ENCODE data around the gene CA4.

GRCh38 chr17:60103957-60104356 is 45.8 kb upstream of the CA4 start:
- no peak for TF ChIP-seq CTCF (IDR thresholded peaks at IDR 0.05; ENCODE audit: borderline replicate concordance, extremely low read depth, low read length, poor library complexity, severe bottlenecking)
- TF ChIP-seq EZH2 (IDR thresholded peaks at IDR 0.05; ENCODE audit: borderline replicate concordance, low read depth, low read length, severe bottlenecking), result no peak

Data from DND-41 (cell line).